GM23338 (cell line): ENCODE results near the gene ADAP1. TPM values are rescaled to one million over a fixed set of nuclear protein-coding genes. Genes with fewer than 3 reads are reported as not detected.

Experiments used
- ATAC-seq: fragments of 200-7000 bp; cut with Tn5 transposase; 3 replicates; pipeline ENCODE4 v1.9.1; 2020
- DNase-seq: peaks from one replicate; pipeline ENCODE4 v3.0.0-alpha.2; 2015; ENCODE audit warnings: low spot score
- H2AFZ ChIP-seq: fragments of 200-600 bp; sonication (generic); 2 replicates; pipeline ENCODE4 v1.8.0; 2016; ENCODE audit warnings: antibody characterized with exemption, mild to moderate bottlenecking, moderate library complexity
- H3F3A ChIP-seq: fragments of 200-600 bp; sonication (generic); replicated peaks from 2 replicates; pipeline ENCODE4 v1.8.0; 2017; ENCODE audit warnings: antibody characterized with exemption, mixed run types, low read depth
- H3K27ac ChIP-seq: fragments of 200-600 bp; sonication (generic); 2 replicates; pipeline ENCODE4 v1.6.1; 2016; ENCODE audit warnings: low read depth
- H3K27me3 ChIP-seq: fragments of 200-600 bp; sonication (generic); 2 replicates; pipeline ENCODE4 v1.8.0; 2016; ENCODE audit warnings: mild to moderate bottlenecking, mixed run types, moderate library complexity; ENCODE audit not compliant: insufficient read depth
- H3K36me3 ChIP-seq: fragments of 200-600 bp; sonication (generic); 2 replicates; pipeline ENCODE4 v1.8.0; 2016; ENCODE audit warnings: mild to moderate bottlenecking; ENCODE audit not compliant: insufficient read depth
- H3K4me1 ChIP-seq: fragments of 200-600 bp; sonication (generic); 2 replicates; pipeline ENCODE4 v1.8.0; 2016; ENCODE audit warnings: mild to moderate bottlenecking, moderate library complexity; ENCODE audit not compliant: insufficient read depth
- H3K4me2 ChIP-seq: fragments of 200-600 bp; sonication (generic); 2 replicates; pipeline ENCODE4 v1.7.1; 2017; ENCODE audit warnings: mixed run types
- H3K4me3 ChIP-seq: fragments of 200-600 bp; sonication (generic); 2 replicates; pipeline ENCODE4 v1.6.1; 2016; ENCODE audit warnings: mixed run types
- H3K79me2 ChIP-seq: fragments of 200-600 bp; sonication (generic); replicated peaks from 2 replicates; pipeline ENCODE4 v1.8.0; 2017; ENCODE audit warnings: mild to moderate bottlenecking; ENCODE audit not compliant: insufficient read depth
- H3K9me2 ChIP-seq: fragments of 200-600 bp; sonication (generic); 2 replicates; pipeline ENCODE4 v1.8.0; 2017; ENCODE audit not compliant: insufficient read depth
- H4K20me1 ChIP-seq: fragments of 200-600 bp; sonication (generic); replicated peaks from 2 replicates; pipeline ENCODE4 v1.8.0; 2017; ENCODE audit warnings: mild to moderate bottlenecking; ENCODE audit not compliant: insufficient read depth
- H3K27ac Mint-ChIP-seq: 2 replicates; pipeline ENCODE4 v1.8.0; 2020; ENCODE audit warnings: inconsistent platforms, mild to moderate bottlenecking, moderate library complexity, mixed read lengths
- H3K27me3 Mint-ChIP-seq: 3 replicates; pipeline ENCODE4 v1.8.0; 2022; ENCODE audit warnings: low read depth, mild to moderate bottlenecking, moderate library complexity, mixed read lengths, inconsistent platforms; ENCODE audit not compliant: insufficient read depth, poor library complexity
- H3K36me3 Mint-ChIP-seq: 3 replicates; pipeline ENCODE4 v1.8.0; 2021; ENCODE audit warnings: low read depth, mild to moderate bottlenecking, inconsistent platforms, moderate library complexity, mixed read lengths
- H3K4me1 Mint-ChIP-seq: 3 replicates; pipeline ENCODE4 v1.8.0; 2020; ENCODE audit warnings: mild to moderate bottlenecking, inconsistent platforms, mixed read lengths
- H3K4me3 Mint-ChIP-seq: 3 replicates; pipeline ENCODE4 v1.8.0; 2021; ENCODE audit warnings: moderate library complexity, mild to moderate bottlenecking, inconsistent platforms, mixed read lengths
- H3K9me3 Mint-ChIP-seq: 3 replicates; pipeline ENCODE4 v1.8.0; 2020; ENCODE audit warnings: moderate library complexity, mild to moderate bottlenecking, inconsistent platforms, mixed read lengths
- CREB1 ChIP-seq: fragments of 250-450 bp; sonication (Bioruptor Pico); IDR thresholded peaks from 2 replicates; pipeline ENCODE4 v1.5.0; 2020; ENCODE audit warnings: low read depth, mild to moderate bottlenecking, moderate library complexity
- EZH2 ChIP-seq: fragments of 200-600 bp; sonication (generic); IDR thresholded peaks from one replicate; pipeline ENCODE4 v1.8.0; 2017; ENCODE audit warnings: antibody characterized with exemption, mild to moderate bottlenecking, low read depth; ENCODE audit not compliant: unreplicated experiment
- EZH2phosphoT487 ChIP-seq: fragments of 200-600 bp; sonication (generic); IDR thresholded peaks from one replicate; pipeline ENCODE4 v1.8.1; 2018; ENCODE audit warnings: antibody characterized with exemption; ENCODE audit not compliant: unreplicated experiment
- POLR2AphosphoS5 ChIP-seq: IDR thresholded peaks from 2 replicates; pipeline ENCODE4 v1.6.1; 2016; ENCODE audit warnings: antibody characterized with exemption, low read depth
- ZNF114 ChIP-seq: fragments of 250-450 bp; sonication (Bioruptor Pico); IDR thresholded peaks from 2 replicates; pipeline ENCODE4 v1.5.0; 2020; ENCODE audit warnings: mild to moderate bottlenecking, moderate library complexity
- polyA plus RNA-seq: library from polyadenylated mRNA; unstranded; fragments of >200 nt; fragmentation: Nextera tagmentation; extraction: Ambion mirVana; gene quantifications from 2 replicates; pipeline ENCODE4 v1.2.1, GENCODE V29; 2016
- total RNA-seq: library from RNA; depleted of rRNA; stranded (reverse); fragments of >200 nt; shearing (Covaris generic); gene quantifications from 2 replicates; pipeline ENCODE4 v1.2.3, GENCODE V29; 2014
- TF ChIP-seq, protein P1 (sequence below): fragments of 250-450 bp; sonication (Bioruptor Pico); IDR thresholded peaks from 2 replicates; pipeline ENCODE4 v1.5.0; 2020; ENCODE audit warnings: mild to moderate bottlenecking, moderate library complexity
- TF ChIP-seq, protein P2 (sequence below): IDR thresholded peaks from one replicate; pipeline ENCODE4 v1.6.1; 2018; ENCODE audit warnings: antibody characterized with exemption; ENCODE audit not compliant: unreplicated experiment
- TF ChIP-seq, protein P3 (sequence below): IDR thresholded peaks from 2 replicates; pipeline ENCODE4 v1.6.1; 2016; ENCODE audit warnings: antibody characterized with exemption

ADAP1 gene
- total and polyA plus RNA-seq, 2 experiments from 2014 or later, result 2.2 to 9.6 TPM

DNA sequence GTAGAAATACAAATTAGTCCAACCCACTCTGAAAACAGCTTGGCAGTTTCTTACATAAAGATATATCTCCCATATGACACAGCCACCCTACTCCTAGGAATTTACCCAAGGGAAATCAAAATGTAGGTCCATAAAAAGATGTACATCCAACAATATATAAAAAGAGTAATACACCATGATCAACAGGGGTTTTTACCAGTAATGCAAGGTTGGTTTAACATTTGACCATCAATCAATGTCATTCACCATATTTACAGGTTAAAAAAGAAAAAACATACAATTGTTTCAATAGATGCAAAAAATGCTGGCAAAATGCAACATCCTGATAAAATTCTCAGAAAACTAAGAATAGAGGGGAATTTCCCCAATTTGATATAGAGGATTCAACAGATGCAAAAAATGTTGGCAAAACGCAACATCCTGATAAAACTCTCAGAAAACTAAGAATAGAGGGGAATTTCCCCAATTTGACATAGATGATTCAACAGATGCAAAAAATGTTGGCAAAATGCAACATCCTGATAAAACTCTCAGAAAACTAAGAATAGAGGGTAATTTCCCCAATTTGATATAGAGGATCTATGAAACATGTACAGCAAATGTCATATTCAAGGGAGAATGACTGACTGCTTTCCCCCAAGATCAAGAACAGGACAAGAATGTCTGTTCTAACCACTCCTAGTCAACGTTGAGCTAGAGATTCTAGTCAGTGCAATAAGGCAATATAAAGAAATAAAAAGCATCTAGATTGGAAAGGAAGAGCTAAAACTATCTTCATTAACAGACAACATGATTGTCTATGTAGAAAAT lies 13.7 kb downstream of the ADAP1 start (continued):
- TF ChIP-seq, protein P1, sequence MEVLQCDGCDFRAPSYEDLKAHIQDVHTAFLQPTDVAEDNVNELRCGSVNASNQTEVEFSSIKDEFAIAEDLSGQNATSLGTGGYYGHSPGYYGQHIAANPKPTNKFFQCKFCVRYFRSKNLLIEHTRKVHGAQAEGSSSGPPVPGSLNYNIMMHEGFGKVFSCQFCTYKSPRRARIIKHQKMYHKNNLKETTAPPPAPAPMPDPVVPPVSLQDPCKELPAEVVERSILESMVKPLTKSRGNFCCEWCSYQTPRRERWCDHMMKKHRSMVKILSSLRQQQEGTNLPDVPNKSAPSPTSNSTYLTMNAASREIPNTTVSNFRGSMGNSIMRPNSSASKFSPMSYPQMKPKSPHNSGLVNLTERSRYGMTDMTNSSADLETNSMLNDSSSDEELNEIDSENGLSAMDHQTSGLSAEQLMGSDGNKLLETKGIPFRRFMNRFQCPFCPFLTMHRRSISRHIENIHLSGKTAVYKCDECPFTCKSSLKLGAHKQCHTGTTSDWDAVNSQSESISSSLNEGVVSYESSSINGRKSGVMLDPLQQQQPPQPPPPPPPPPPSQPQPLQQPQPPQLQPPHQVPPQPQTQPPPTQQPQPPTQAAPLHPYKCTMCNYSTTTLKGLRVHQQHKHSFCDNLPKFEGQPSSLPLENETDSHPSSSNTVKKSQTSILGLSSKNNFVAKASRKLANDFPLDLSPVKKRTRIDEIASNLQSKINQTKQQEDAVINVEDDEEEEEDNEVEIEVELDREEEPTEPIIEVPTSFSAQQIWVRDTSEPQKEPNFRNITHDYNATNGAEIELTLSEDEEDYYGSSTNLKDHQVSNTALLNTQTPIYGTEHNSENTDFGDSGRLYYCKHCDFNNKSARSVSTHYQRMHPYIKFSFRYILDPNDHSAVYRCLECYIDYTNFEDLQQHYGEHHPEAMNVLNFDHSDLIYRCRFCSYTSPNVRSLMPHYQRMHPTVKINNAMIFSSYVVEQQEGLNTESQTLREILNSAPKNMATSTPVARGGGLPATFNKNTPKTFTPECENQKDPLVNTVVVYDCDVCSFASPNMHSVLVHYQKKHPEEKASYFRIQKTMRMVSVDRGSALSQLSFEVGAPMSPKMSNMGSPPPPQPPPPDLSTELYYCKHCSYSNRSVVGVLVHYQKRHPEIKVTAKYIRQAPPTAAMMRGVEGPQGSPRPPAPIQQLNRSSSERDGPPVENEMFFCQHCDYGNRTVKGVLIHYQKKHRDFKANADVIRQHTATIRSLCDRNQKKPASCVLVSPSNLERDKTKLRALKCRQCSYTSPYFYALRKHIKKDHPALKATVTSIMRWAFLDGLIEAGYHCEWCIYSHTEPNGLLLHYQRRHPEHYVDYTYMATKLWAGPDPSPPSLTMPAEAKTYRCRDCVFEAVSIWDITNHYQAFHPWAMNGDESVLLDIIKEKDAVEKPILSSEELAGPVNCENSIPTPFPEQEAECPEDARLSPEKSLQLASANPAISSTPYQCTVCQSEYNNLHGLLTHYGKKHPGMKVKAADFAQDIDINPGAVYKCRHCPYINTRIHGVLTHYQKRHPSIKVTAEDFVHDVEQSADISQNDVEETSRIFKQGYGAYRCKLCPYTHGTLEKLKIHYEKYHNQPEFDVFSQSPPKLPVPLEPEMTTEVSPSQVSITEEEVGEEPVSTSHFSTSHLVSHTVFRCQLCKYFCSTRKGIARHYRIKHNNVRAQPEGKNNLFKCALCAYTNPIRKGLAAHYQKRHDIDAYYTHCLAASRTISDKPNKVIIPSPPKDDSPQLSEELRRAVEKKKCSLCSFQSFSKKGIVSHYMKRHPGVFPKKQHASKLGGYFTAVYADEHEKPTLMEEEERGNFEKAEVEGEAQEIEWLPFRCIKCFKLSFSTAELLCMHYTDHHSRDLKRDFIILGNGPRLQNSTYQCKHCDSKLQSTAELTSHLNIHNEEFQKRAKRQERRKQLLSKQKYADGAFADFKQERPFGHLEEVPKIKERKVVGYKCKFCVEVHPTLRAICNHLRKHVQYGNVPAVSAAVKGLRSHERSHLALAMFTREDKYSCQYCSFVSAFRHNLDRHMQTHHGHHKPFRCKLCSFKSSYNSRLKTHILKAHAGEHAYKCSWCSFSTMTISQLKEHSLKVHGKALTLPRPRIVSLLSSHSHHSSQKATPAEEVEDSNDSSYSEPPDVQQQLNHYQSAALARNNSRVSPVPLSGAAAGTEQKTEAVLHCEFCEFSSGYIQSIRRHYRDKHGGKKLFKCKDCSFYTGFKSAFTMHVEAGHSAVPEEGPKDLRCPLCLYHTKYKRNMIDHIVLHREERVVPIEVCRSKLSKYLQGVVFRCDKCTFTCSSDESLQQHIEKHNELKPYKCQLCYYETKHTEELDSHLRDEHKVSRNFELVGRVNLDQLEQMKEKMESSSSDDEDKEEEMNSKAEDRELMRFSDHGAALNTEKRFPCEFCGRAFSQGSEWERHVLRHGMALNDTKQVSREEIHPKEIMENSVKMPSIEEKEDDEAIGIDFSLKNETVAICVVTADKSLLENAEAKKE (CRISPR knock-in tag), result no peak
- TF ChIP-seq EZH2phosphoT487, result no peak
- no peak for TF ChIP-seq EZH2

DNA sequence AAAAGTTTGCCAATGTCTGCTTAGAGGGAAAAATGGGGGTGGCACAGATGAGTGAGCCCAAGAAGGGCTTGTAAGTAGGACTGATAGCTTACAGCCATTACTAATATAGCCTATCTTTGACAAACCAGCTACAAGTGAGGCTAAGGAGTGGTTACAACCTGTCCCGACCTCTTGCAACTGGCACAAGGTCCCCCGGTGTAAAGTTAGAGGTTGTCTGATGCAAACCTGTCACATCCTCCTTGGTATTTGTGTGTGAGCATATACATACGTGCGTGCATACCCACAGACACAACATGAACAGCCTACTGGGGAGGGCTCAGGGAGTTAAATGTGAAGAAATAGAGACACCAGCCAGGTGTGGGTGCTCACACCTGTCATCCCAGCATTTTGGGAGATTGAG lies 14.6 kb downstream of the ADAP1 start:
- no peak overlapping the region for H3K4me3 ChIP-seq
- Mint-ChIP-seq H3K27me3 (peaks cover 7% of the 10 kb centered on the region), H3K27ac (no peak overlapping the region), H3K4me1 (peaks cover 2% of the 10 kb centered on the region; the same call in 2 of the 3 replicates), H3K9me3 (peaks cover 5% of the 10 kb centered on the region), H3K4me3 (no peak overlapping the region), H3K36me3 (no peaks in the 10 kb centered on the region; the same call in 2 of the 3 replicates)
- H2AFZ ChIP-seq, result no peak overlapping the region
- no peaks in the 10 kb centered on the region for H3K79me2 ChIP-seq
- DNase-seq (no peak), ATAC-seq (no peak)
- no peaks in the 10 kb centered on the region for H3F3A ChIP-seq
- H3K9me2 ChIP-seq, result no peaks in the 10 kb centered on the region
- no peaks in the 10 kb centered on the region for H3K4me1 ChIP-seq
- H3K36me3 ChIP-seq, result no peaks in the 10 kb centered on the region
- H3K27me3 ChIP-seq, result peaks cover 8% of the 10 kb centered on the region; the same call in 1 of the 2 replicates
- H3K4me2 ChIP-seq, result no peak overlapping the region
- H4K20me1 ChIP-seq, result no peaks in the 10 kb centered on the region
- no peak overlapping the region for H3K27ac ChIP-seq
- TF ChIP-seq, protein P2, sequence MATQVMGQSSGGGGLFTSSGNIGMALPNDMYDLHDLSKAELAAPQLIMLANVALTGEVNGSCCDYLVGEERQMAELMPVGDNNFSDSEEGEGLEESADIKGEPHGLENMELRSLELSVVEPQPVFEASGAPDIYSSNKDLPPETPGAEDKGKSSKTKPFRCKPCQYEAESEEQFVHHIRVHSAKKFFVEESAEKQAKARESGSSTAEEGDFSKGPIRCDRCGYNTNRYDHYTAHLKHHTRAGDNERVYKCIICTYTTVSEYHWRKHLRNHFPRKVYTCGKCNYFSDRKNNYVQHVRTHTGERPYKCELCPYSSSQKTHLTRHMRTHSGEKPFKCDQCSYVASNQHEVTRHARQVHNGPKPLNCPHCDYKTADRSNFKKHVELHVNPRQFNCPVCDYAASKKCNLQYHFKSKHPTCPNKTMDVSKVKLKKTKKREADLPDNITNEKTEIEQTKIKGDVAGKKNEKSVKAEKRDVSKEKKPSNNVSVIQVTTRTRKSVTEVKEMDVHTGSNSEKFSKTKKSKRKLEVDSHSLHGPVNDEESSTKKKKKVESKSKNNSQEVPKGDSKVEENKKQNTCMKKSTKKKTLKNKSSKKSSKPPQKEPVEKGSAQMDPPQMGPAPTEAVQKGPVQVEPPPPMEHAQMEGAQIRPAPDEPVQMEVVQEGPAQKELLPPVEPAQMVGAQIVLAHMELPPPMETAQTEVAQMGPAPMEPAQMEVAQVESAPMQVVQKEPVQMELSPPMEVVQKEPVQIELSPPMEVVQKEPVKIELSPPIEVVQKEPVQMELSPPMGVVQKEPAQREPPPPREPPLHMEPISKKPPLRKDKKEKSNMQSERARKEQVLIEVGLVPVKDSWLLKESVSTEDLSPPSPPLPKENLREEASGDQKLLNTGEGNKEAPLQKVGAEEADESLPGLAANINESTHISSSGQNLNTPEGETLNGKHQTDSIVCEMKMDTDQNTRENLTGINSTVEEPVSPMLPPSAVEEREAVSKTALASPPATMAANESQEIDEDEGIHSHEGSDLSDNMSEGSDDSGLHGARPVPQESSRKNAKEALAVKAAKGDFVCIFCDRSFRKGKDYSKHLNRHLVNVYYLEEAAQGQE, result no peak
- TF ChIP-seq EZH2phosphoT487 (no peak), CREB1 (CRISPR knock-in tag) (no peak), EZH2 (no peak), POLR2AphosphoS5 (no peak), ZNF114 (CRISPR knock-in tag) (no peak)
- TF ChIP-seq, protein P3, sequence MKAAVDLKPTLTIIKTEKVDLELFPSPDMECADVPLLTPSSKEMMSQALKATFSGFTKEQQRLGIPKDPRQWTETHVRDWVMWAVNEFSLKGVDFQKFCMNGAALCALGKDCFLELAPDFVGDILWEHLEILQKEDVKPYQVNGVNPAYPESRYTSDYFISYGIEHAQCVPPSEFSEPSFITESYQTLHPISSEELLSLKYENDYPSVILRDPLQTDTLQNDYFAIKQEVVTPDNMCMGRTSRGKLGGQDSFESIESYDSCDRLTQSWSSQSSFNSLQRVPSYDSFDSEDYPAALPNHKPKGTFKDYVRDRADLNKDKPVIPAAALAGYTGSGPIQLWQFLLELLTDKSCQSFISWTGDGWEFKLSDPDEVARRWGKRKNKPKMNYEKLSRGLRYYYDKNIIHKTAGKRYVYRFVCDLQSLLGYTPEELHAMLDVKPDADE, result no peak
